HepG2 (cell line): ENCODE data around the gene ANKS4B. TPM values are rescaled to one million over a fixed set of nuclear protein-coding genes. Genes with fewer than 3 reads are reported as not detected.

Experiments used
- ARID3A ChIP-seq: IDR thresholded peaks from 2 replicates; pipeline ENCODE4 v1.6.1; 2012; ENCODE audit warnings: low read depth, low read length, improper control_type of control experiment
- E2F5 ChIP-seq: sonication (generic); formaldehyde crosslinking; conservative IDR thresholded peaks from 2 replicates; pipeline ENCODE4 v1.4.0; 2020; ENCODE audit warnings: missing genetic modification reagents
- FOXP4 ChIP-seq: sonication (generic); formaldehyde crosslinking; IDR thresholded peaks from 2 replicates; pipeline ENCODE4 v1.4.0; 2020; ENCODE audit warnings: missing genetic modification reagents
- HNRNPL ChIP-seq: fragments of 200-400 bp; formaldehyde crosslinking; IDR thresholded peaks from 2 replicates; pipeline ENCODE4 v1.6.1; 2017; ENCODE audit warnings: mild to moderate bottlenecking, low read depth, low read length
- KLF13 ChIP-seq: sonication (generic); formaldehyde crosslinking; IDR thresholded peaks from 2 replicates; pipeline ENCODE4 v1.4.0; 2020; ENCODE audit warnings: mild to moderate bottlenecking, missing genetic modification reagents
- PATZ1 ChIP-seq: sonication (generic); formaldehyde crosslinking; IDR thresholded peaks from 2 replicates; pipeline ENCODE4 v1.4.0; 2020; ENCODE audit warnings: missing genetic modification reagents
- TCF7 ChIP-seq: sonication (generic); IDR thresholded peaks from 2 replicates; pipeline ENCODE4 v1.6.1; 2016; ENCODE audit warnings: antibody characterized with exemption, low read depth
- THRA ChIP-seq: sonication (generic); formaldehyde crosslinking; IDR thresholded peaks from 2 replicates; pipeline ENCODE4 v1.4.0; 2020; ENCODE audit warnings: missing genetic modification reagents, borderline replicate concordance
- ZBTB42 ChIP-seq: sonication (generic); formaldehyde crosslinking; IDR thresholded peaks from 2 replicates; pipeline ENCODE4 v1.5.0; 2020; ENCODE audit warnings: mild to moderate bottlenecking, missing genetic modification reagents
- ZFP41 ChIP-seq: sonication (generic); formaldehyde crosslinking; IDR thresholded peaks from 2 replicates; pipeline ENCODE4 v1.4.0; 2020; ENCODE audit warnings: mild to moderate bottlenecking, missing genetic modification reagents, borderline replicate concordance
- ZNF33B ChIP-seq: sonication (generic); formaldehyde crosslinking; IDR thresholded peaks from 2 replicates; pipeline ENCODE4 v1.5.1; 2020; ENCODE audit warnings: mild to moderate bottlenecking, missing genetic modification reagents
- ZNF556 ChIP-seq: sonication (generic); formaldehyde crosslinking; IDR thresholded peaks from 2 replicates; pipeline ENCODE4 v1.4.0; 2020; ENCODE audit warnings: mild to moderate bottlenecking, missing genetic modification reagents, borderline replicate concordance
- polyA plus RNA-seq, 8 experiments: library from polyadenylated mRNA; depleted of rRNA in 3 of 8; stranded (reverse) in 7 of 8; unstranded in 1 of 8; fragments of >200 nt; fragmentation: Illumina TruSeq in 4 of 8; extraction: Trizol in 4 of 8; gene quantifications; 2 replicates each; pipeline versions ENCODE4 v1.2.1 to v1.2.3, GENCODE V29; 2011 to 2016; ENCODE audit warnings: low read depth in 4 of 8, missing spikeins in 1 of 8, mixed read lengths in 1 of 8; ENCODE audit not compliant: insufficient read depth in 1 of 8
- total RNA-seq, 5 experiments: library from RNA; depleted of rRNA; stranded (reverse); fragments of >200 nt; fragmentation: Illumina TruSeq; extraction: Trizol; gene quantifications; 2 replicates each; pipeline ENCODE4 v1.2.3, GENCODE V29; 2016; ENCODE audit warnings: low read depth in 1 of 5

Gene ANKS4B
- total and polyA plus RNA-seq, 2 of the 13 experiments (the other 11 are each of a cell fraction or from before 2014, with no cell fraction given) = 6.5 to 30.0 TPM

GRCh38 chr16:21233521-21234150 lies at the start of gene ANKS4B (continued):
- TF ChIP-seq PATZ1 (CRISPR knock-in tag) (peak; percentile 25; the same call in 1 of the 2 replicates), E2F5 (CRISPR knock-in tag) (no peak), KLF13 (no peak), THRA (CRISPR knock-in tag) (peak; percentile 97), TCF7 (peak; percentile 25; the same call in 1 of the 2 replicates), ZFP41 (no peak), FOXP4 (peak; percentile 94), ZBTB42 (0 out of 2 replicates have a peak, but pooled peaks have one; percentile 72), ZNF33B (CRISPR knock-in tag) (no peak), ZNF556 (CRISPR knock-in tag) (peak; percentile 87; the same call in 1 of the 2 replicates), ARID3A (peak; percentile 42; the same call in 1 of the 2 replicates), HNRNPL (no peak)
